Activated naive CD4-positive, alpha-beta T cell treated with anti-CD3 and anti-CD28 coated beads, Interleukin-2, amount 50 U/mL, for 72 hours (primary cell): ENCODE measurements around the gene KANTR. TPM values are rescaled to one million over a fixed set of nuclear protein-coding genes. Genes with fewer than 3 reads are reported as not detected.
"Not testable (repeated sequence)": the region's sequence is repeated elsewhere in the genome, so short reads cannot be mapped to it uniquely, and the experiment has no call there.

ENCODE experiments used
- ATAC-seq, 2 donors: fragments of 150-1000 bp; cut with Tn5 transposase; 2 replicates each; pipeline ENCODE4 v1.10.0; 2021; ENCODE audit warnings: mild to moderate bottlenecking in 2 of 2, moderate library complexity in 2 of 2
- DNase-seq, 2 donors: peaks; one replicate each; pipeline ENCODE4 v3.0.0; 2021 to 2022; ENCODE audit warnings: low spot score in 2 of 2
- H3K27ac Mint-ChIP-seq, 2 donors: one replicate each; pipeline ENCODE4 v1.8.0; 2022; ENCODE audit warnings: mild to moderate bottlenecking in 2 of 2, mixed read lengths in 2 of 2
- H3K36me3 Mint-ChIP-seq, 2 donors: one replicate each; pipeline ENCODE4 v1.8.0; 2022; ENCODE audit warnings: mixed read lengths in 2 of 2
- H3K9me3 Mint-ChIP-seq, 2 donors: one replicate each; pipeline ENCODE4 v1.8.0; 2022; ENCODE audit warnings: mixed read lengths in 2 of 2
- total RNA-seq, 2 donors: library from RNA; stranded (reverse); gene quantifications; one replicate each; pipeline ENCODE4 v1.2.3, GENCODE V29; 2022

Gene KANTR
- total RNA-seq, 2 donors from 2014 or later, result 25.1 to 26.0 TPM

DNA sequence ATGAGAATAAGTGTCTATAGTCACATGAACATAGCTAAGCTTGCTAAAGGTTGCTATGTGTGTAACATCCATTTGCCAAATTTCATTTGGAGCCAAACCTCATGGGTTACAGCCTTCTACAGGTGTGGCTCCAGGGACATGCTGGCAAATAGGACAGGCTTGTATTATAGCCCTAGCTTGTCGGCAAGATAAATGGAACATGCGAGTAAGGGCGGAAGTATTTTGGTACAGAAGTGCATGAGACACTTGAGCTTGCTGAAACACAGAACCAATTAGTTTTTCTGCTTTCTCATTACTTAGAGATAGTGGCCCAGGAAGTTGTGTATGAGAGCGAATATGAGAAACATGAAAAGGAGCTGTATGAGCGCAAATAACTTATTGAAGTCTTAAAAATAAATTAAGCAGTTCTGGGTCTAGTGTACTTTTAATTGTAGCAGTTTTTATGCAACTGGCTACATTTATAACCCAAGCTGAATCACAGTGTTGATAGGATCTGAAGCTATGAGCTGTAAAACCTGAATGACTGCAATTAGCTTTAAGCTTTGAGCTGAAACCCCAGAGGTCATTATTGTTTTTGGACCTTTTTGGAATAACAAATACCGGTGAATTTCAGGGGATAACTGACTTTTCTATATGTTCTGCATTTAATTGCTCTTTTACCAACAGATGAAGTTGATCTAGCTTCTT lies 66.5 kb downstream of the KANTR start:
- DNase-seq (no peak), ATAC-seq (no peak)
- Mint-ChIP-seq H3K9me3 (no peaks in the 10 kb centered on the region), H3K27ac (no peak overlapping the region), H3K36me3 (no peaks in the 10 kb centered on the region)

DNA sequence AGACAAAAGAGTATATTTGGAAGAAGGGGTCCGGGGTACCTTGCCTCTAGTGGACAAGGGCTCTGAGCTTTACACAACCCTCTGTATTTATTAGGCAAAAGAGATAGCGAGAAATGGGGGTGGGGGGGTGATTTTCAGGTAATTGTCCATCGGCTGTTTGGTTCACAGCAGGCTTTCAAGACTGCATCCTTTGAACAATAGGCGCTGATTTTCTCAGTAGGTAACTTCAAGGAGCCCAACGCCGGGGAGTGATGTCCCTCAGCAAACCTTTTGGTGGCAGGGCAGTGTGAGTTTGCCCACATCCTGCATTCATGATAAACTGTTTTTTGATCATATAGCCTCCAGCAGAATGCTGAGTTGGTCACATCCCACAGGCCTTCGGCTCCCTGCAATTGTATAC lies 69.5 kb downstream of the KANTR start:
- DNase-seq, result no peak
- no peaks in the 10 kb centered on the region for H3K9me3 Mint-ChIP-seq
- no peak for ATAC-seq
- H3K27ac Mint-ChIP-seq, result no peak overlapping the region
- no peaks in the 10 kb centered on the region for H3K36me3 Mint-ChIP-seq

DNA sequence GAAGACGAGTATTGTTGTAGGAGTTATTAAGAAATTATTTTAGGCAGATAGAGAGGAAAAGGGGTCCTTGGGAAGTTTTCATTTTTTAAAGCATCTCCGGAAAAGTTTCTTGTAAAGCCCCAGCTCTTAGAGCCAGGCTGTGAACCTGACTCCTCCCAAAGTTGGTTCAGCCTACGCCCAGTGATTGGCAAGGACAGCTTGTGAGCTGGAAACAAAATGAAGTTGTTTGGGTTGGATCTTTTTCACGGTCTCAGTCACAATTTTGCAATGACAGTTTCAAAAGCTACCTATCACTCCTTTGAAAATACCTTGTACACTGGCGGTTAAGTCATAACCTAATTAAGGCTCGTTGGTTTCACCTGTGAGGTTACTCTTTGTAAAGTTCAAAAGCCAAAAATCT lies 70.6 kb downstream of the KANTR start:
- ATAC-seq, H3K36me3 Mint-ChIP-seq, H3K27ac Mint-ChIP-seq, H3K9me3 Mint-ChIP-seq, DNase-seq: not testable (repeated sequence)

DNA sequence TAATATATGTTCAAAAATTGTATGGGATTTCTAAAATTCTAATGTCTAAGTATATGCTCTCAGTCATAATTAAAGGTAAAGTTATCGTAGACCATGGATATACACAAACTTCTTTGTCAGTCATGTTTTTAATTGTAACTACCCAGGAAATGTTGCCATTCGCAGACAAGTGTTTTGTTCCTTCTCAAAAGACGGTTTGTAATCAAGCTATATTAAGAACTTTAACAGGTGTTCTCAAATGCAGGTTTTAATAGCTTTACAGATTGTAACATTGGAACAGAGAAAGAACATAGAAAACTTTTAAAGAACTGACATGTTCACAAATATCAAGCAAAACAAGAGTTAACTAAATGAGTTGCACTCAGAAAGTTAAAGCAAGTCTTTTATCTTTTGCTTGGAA lies 72.2 kb downstream of the KANTR start:
- no peaks in the 10 kb centered on the region for H3K36me3 Mint-ChIP-seq

DNA sequence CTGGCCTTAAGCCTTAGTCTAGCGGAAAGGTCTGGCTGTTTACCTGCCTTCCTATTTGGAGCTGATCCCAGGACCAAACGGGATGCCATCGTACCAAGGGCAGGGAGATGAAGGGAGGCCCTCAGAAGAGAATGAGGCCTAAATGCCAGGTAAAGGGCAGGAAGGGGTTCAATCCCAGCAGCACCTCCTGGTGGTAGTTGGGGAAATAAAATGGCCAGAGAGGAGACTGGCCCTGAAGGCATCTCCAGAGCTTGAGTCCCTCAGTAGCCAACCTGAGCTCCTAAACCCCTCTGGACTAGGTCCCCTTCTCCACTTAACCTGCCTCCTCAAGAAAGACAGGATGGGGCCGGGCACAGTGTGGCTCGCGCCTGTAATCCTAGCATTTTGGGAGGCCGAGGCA lies 77.4 kb downstream of the KANTR start:
- ATAC-seq, result no peak
- H3K27ac Mint-ChIP-seq, result no peak overlapping the region

More for the DNA sequence above, 72.2 kb downstream of the KANTR start:
- DNase-seq, result no peak
- no peak for ATAC-seq
- Mint-ChIP-seq H3K9me3 (no peaks in the 10 kb centered on the region), H3K27ac (no peak overlapping the region)

More for the DNA sequence above, 77.4 kb downstream of the KANTR start:
- H3K36me3 Mint-ChIP-seq, result peaks cover 5% of the 10 kb centered on the region in 2 donors
- H3K9me3 Mint-ChIP-seq, result peaks cover 4% of the 10 kb centered on the region in 2 donors
- no peak for DNase-seq

Other genes with a start within 250 kb of the KANTR start
- not detected for gene XAGE3, start 226.1 kb upstream of the KANTR start, total RNA-seq
- 10 to 100 TPM; 19.2 to 23.3 TPM for gene FAM156B, start 196.8 kb upstream of the KANTR start, total RNA-seq
- gene FAM156A, start 135.6 kb upstream of the KANTR start, total RNA-seq, result 10 to 100 TPM; 28.8 to 47.1 TPM
- under 1 TPM; 0.11 to 0.14 TPM for gene GPR173, start 45.4 kb upstream of the KANTR start, total RNA-seq
- 10 to 100 TPM; 49.6 to 97.4 TPM for gene TSPYL2, start 11.8 kb upstream of the KANTR start, total RNA-seq
- 100 to 1,000 TPM; 101 to 110 TPM for gene KDM5C, start 131.1 kb downstream of the KANTR start, total RNA-seq
- gene IQSEC2, start 187.4 kb downstream of the KANTR start, total RNA-seq, result under 1 TPM in 1 of 2 donors, not detected in 1; 0.58 TPM